KMS-11 (cell line): ENCODE data around the gene STK40.

Source experiments
- H2AFZ ChIP-seq: fragments of 200-600 bp; sonication (generic); 2 replicates; pipeline ENCODE4 v1.6.1; 2016; ENCODE audit warnings: antibody characterized with exemption, mixed run types, low read depth
- H3K27ac ChIP-seq: fragments of 200-600 bp; sonication (generic); 2 replicates; pipeline ENCODE4 v1.6.1; 2016; ENCODE audit warnings: mild to moderate bottlenecking, mixed run types
- H3K27me3 ChIP-seq: fragments of 200-600 bp; sonication (generic); 2 replicates; pipeline ENCODE4 v1.6.1; 2017; ENCODE audit warnings: mild to moderate bottlenecking, low read depth, mixed run types, moderate library complexity; ENCODE audit not compliant: insufficient read depth
- H3K36me3 ChIP-seq: fragments of 200-600 bp; sonication (generic); 2 replicates; pipeline ENCODE4 v1.6.1; 2017; ENCODE audit warnings: mild to moderate bottlenecking, mixed run types; ENCODE audit not compliant: insufficient read depth
- H3K4me1 ChIP-seq: fragments of 200-600 bp; sonication (generic); 2 replicates; pipeline ENCODE4 v1.6.1; 2016; ENCODE audit warnings: mild to moderate bottlenecking, low read depth, mixed run types; ENCODE audit not compliant: poor library complexity, severe bottlenecking
- H3K4me2 ChIP-seq: fragments of 200-600 bp; sonication (generic); 2 replicates; pipeline ENCODE4 v1.7.0; 2016; ENCODE audit warnings: mild to moderate bottlenecking, mixed run types
- H3K4me3 ChIP-seq: fragments of 200-600 bp; sonication (generic); IDR thresholded peaks from 2 replicates; pipeline ENCODE4 v1.6.1; 2017; ENCODE audit warnings: low read depth, low read length, mixed read lengths; ENCODE audit not compliant: insufficient read depth
- H3K79me2 ChIP-seq: fragments of 200-600 bp; sonication (generic); 2 replicates; pipeline ENCODE4 v1.6.1; 2016; ENCODE audit warnings: low read depth, mixed run types; ENCODE audit not compliant: insufficient read depth
- H3K9ac ChIP-seq: fragments of 200-600 bp; sonication (generic); 2 replicates; pipeline ENCODE4 v1.6.1; 2016; ENCODE audit warnings: mild to moderate bottlenecking, mixed run types
- H4K20me1 ChIP-seq: fragments of 200-600 bp; sonication (generic); 2 replicates; pipeline ENCODE4 v1.6.1; 2016; ENCODE audit warnings: mild to moderate bottlenecking, mixed run types; ENCODE audit not compliant: insufficient read depth
- TF ChIP-seq, protein P1 (sequence below): fragments of 200-600 bp; sonication (generic); conservative IDR thresholded peaks from 2 replicates; pipeline ENCODE4 v1.6.1; 2017; ENCODE audit warnings: low read depth, mild to moderate bottlenecking, antibody characterized with exemption, low read length, moderate library complexity, mixed read lengths

The STK40 gene

DNA sequence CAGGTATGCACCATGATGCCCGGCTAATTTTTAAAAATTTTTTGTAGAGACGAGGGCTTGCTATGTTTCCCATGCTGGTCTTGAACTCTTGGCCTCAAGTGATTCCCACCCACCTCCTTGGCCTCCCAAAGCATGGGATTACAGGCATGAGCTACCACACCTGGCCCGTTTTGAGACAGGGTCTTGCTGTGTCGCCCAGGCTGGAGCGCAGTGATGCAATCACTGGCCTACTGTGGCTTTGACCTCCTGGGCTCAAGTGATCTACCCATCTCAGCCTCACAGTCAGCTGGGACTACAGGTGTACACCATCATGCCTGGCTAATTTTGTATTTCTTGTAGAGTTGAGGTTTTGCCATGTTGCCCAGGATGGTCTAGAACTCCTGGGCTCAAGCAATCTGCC lies 87.1 kb downstream of the STK40 start:
- TF ChIP-seq, protein P1, sequence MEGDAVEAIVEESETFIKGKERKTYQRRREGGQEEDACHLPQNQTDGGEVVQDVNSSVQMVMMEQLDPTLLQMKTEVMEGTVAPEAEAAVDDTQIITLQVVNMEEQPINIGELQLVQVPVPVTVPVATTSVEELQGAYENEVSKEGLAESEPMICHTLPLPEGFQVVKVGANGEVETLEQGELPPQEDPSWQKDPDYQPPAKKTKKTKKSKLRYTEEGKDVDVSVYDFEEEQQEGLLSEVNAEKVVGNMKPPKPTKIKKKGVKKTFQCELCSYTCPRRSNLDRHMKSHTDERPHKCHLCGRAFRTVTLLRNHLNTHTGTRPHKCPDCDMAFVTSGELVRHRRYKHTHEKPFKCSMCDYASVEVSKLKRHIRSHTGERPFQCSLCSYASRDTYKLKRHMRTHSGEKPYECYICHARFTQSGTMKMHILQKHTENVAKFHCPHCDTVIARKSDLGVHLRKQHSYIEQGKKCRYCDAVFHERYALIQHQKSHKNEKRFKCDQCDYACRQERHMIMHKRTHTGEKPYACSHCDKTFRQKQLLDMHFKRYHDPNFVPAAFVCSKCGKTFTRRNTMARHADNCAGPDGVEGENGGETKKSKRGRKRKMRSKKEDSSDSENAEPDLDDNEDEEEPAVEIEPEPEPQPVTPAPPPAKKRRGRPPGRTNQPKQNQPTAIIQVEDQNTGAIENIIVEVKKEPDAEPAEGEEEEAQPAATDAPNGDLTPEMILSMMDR, result no peak
- Histone ChIP-seq H3K36me3 (0 out of 2 replicates have a peak, but pooled peaks cover 3% of the 10 kb centered on the region), H3K27me3 (no peaks in the 10 kb centered on the region), H3K9ac (no peak overlapping the region), H3K27ac (no peak overlapping the region), H3K79me2 (no peaks in the 10 kb centered on the region), H4K20me1 (no peaks in the 10 kb centered on the region), H3K4me2 (no peak overlapping the region), H2AFZ (no peak overlapping the region), H3K4me3 (no peak overlapping the region), H3K4me1 (peaks cover 10% of the 10 kb centered on the region)

DNA sequence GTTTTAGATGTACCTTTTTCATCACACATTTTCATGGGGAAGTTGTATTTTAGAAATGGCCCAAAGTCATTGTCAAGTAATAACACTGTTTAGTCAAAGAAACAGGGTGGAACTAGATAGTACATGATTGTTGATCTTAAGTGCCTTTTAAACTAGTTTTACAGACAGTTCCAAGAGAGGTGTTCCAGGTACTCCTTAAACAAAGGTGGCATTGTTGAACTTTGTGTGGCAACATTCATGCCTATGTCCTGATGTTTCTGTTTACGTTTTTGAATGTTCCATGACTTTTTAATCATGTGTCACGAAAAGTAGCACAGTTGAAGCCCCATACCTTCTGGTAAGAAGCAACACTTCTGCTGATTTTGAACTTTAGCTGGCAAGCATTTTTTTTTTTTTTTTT lies 88.7 kb downstream of the STK40 start:
- TF ChIP-seq, protein P1, result no peak
- H3K4me3 ChIP-seq, result no peak overlapping the region
- no peaks in the 10 kb centered on the region for H4K20me1 ChIP-seq
- no peaks in the 10 kb centered on the region for H3K79me2 ChIP-seq
- H3K27me3 ChIP-seq, result no peaks in the 10 kb centered on the region
- H3K4me2 ChIP-seq, result no peak overlapping the region
- 0 out of 2 replicates have a peak, but pooled peaks cover 3% of the 10 kb centered on the region for H3K36me3 ChIP-seq
- H2AFZ ChIP-seq, result no peak overlapping the region
- H3K27ac ChIP-seq, result no peak overlapping the region
- H3K4me1 ChIP-seq, result peaks cover 10% of the 10 kb centered on the region
- H3K9ac ChIP-seq, result no peak overlapping the region

DNA sequence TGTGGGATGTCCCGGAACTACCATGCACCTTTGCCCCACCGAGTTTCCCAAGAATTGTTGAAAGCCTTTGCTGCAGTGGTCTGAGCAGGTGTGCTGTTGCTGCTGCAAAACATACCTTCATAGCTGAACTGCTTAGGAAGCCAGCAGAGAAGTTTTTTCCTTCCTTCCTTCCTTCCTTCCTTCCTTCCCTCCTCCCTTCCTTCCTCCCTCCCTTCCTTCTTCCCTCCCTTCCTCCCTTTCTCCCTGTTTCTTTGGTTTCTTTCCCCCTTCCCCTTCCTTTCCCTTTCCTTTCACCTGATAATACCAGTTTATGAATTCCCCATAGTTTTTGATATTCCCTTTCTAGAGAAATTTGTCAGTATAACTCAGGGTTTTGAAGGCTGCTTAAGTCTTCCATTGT lies 90.3 kb downstream of the STK40 start:
- Histone ChIP-seq H3K36me3 (no peaks in the 10 kb centered on the region; the same call in 1 of the 2 replicates), H3K4me2 (no peak overlapping the region), H4K20me1 (no peaks in the 10 kb centered on the region), H3K27ac (no peak overlapping the region), H3K27me3 (no peaks in the 10 kb centered on the region), H3K4me3 (no peak overlapping the region), H3K79me2 (no peaks in the 10 kb centered on the region), H2AFZ (no peak overlapping the region), H3K4me1 (peaks cover 10% of the 10 kb centered on the region), H3K9ac (no peak overlapping the region)
- TF ChIP-seq, protein P1, result no peak
